ENCODE results near the gene TMEM169.

DNA sequence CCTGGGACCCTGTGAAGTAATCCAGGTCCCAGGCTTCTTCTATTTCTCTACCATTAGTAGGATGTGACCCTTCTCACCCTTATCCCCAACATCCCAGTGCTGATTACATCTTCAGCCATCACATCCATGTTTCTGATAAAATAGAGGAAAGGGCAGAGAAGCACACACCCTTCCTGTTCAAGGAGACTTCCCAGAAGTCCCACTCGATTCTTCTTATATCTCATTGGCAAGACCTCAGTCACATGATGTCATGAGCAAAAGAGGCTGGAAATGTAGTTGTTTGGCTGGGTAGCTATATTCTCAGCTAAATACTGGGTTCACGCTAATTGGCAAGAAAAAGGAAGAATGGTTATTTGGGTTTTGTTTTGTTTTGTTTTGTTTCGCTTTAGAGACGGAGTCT lies 19.4 kb downstream of the TMEM169 start:
- TF ChIP-seq, protein P1, sequence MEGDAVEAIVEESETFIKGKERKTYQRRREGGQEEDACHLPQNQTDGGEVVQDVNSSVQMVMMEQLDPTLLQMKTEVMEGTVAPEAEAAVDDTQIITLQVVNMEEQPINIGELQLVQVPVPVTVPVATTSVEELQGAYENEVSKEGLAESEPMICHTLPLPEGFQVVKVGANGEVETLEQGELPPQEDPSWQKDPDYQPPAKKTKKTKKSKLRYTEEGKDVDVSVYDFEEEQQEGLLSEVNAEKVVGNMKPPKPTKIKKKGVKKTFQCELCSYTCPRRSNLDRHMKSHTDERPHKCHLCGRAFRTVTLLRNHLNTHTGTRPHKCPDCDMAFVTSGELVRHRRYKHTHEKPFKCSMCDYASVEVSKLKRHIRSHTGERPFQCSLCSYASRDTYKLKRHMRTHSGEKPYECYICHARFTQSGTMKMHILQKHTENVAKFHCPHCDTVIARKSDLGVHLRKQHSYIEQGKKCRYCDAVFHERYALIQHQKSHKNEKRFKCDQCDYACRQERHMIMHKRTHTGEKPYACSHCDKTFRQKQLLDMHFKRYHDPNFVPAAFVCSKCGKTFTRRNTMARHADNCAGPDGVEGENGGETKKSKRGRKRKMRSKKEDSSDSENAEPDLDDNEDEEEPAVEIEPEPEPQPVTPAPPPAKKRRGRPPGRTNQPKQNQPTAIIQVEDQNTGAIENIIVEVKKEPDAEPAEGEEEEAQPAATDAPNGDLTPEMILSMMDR (IDR thresholded peaks at IDR 0.05; ENCODE audit: low read length): no peak
- TF ChIP-seq EZH2 (IDR thresholded peaks at IDR 0.05; ENCODE audit: borderline replicate concordance, low read length): no peak
